Right ventricle myocardium inferior (tissue), 1 donor: ENCODE measurements around the gene CEP55. TPM values are rescaled to one million over a fixed set of nuclear protein-coding genes. Genes with fewer than 3 reads are reported as not detected.

ENCODE experiments used
- ATAC-seq: fragments of 200-7000 bp; cut with Tn5 transposase; one replicate; pipeline ENCODE4 v1.9.1; 2020; ENCODE audit warnings: mild to moderate bottlenecking, moderate library complexity
- DNase-seq: peaks from one replicate; pipeline ENCODE4 v3.0.0; 2021; ENCODE audit errors: missing footprints
- intact Hi-C: fragments of 100-400 bp; cut with DNase I; formaldehyde crosslinking; loops from one replicate; pipeline ENCODE4 v1.11.0; 2022
- long read RNA-seq: library from polyadenylated mRNA; unstranded; transcript quantifications from one replicate; pipeline ENCODE4 v2.0.0, GENCODE V29; 2021
- total RNA-seq: library from RNA; stranded (reverse); fragmentation: NEBNext Ultra II Directional; extraction: Animal tissue kit (Norgen Biotek cat#: 25700); gene quantifications from one replicate; pipeline ENCODE4 v1.2.1, GENCODE V29; 2021
- donor health status: DM: no; HTN: yes; CAD: no; lungs with severe emphysema.

CEP55 gene
- 1.4 TPM for total RNA-seq
- long read RNA-seq = 0 reads

DNA sequence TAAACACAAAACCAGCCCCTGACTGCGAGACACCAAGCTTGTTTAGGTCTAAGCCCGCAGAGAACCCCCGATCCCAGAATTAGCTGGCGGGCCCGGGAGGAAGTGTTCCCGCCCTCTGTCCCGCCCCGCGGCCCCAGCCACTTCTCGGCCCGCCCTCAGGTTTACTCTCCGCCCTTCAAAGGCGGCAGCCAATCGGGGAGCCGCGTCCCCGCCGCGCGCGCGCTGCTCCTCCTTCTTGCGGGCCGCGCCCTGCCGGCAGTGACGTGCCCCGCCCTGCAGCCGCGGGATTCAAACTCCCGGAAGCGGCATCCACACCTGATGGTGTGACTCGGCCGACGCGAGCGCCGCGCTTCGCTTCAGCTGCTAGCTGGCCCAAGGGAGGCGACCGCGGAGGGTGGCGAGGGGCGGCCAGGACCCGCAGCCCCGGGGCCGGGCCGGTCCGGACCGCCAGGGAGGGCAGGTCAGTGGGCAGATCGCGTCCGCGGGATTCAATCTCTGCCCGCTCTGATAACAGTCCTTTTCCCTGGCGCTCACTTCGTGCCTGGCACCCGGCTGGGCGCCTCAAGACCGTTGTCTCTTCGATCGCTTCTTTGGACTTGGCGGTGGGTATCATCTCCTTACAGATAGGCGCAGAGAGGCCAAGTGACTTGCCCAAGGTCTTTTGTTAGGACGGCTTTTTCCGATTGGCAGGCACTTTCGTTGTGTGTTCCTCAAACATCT, at the start of gene CEP55:
TSS of gene CEP55 (plus strand) at position 291 of the 720 bp plus-strand sequence. CDS start 3,440 bp downstream, outside the sequence.
- DNase-seq = peak; percentile 97
- intact Hi-C loops = no loop called here
- ATAC-seq = peak; percentile 100

DNA sequence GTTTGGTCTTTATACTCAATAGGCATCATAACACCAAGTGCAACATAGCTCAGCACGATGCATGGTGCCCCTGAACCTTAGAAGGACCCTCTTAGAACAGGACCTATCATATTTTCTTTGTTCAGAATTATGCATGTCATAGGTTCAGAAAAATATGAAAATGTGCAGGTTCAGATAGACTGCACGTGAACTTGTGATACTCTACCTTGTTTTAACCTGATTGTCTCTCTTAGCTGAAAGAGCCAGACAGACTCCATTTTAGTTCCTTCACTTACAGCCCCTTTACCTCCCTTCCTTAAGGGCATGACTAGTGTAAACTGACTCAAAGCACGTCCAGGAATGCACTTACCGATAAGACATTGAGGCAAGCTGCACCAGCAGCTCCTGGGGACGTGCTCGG, 49.4 kb upstream of the CEP55 start:
- intact Hi-C loops = no loop called here
- DNase-seq (no peak), ATAC-seq (no peak)

DNA sequence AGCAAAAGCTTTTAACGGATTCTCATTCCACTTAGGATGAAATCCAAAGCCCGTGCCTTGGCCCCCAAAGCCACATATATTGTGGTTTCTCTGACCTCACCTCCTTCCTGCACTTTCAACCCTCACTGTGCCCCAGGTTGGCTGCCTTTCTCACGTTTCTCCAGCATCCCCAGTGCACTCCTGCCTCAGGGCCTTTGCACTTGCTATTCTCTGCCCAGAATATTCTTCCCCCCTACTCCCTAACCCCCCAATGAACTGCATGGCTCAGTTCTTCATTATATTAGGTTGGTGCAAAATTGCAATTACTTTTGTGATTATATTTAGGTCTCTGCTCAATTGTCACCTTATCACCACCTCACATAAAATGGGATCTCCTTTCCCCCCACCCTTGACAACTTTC, 48.4 kb upstream of the CEP55 start:
- intact Hi-C loops = no loop called here
- ATAC-seq (no peak), DNase-seq (no peak)

DNA sequence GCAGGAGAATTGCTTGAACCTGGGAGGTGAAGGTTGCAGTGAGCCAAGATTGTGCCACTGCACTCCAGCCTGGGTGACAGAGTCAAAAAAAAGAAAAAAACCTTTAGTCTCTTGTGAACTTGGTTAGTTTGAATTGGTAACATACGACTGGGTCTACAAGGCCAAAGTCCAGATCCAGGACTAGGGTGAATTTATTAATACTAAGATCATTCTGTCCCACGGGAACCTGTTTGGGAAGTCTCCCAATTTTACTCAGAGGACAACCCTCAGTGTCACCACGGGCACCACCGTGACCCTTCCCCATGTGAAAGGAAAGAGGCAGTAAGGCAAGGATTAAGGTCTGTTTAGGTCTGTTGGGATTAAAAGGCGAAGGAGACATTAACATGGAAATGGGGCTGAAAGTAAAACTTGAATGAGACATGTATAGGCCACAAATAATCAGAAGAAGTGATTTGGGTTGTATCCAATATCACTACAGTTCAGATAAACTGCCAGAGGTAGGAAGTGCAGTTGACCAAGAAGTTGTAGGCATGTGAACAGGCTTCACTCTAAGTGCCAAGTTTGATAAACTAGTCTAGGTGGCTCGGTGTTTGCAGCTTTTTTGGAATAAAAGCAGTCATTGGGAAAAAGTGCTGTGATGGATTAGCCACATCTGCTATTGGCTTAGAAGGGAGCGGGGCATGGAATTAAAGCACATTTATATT, 45.0 kb upstream of the CEP55 start:
- no peak for DNase-seq
- intact Hi-C loops = no loop called here
- ATAC-seq = no peak

DNA sequence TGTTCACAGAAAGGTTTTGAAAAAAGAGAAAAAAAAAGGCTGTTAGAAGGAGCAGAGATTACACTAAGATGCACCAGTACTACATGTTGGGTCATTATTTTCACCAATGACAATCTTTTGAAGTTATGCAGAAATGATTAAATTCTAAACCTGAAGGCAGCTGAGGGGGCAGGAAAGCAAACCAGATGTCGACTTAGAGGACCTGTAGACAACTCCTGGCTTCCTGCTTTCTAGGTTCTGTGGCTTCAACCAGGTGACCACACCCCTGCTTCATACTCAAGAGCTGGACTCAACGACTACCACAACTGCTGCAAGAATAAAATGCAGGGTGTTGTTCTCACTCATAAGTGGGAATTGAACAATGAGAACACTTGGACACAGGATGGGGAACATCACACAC, 44.3 kb upstream of the CEP55 start:
- ATAC-seq (no peak), DNase-seq (no peak)
- intact Hi-C loops = no loop called here

DNA sequence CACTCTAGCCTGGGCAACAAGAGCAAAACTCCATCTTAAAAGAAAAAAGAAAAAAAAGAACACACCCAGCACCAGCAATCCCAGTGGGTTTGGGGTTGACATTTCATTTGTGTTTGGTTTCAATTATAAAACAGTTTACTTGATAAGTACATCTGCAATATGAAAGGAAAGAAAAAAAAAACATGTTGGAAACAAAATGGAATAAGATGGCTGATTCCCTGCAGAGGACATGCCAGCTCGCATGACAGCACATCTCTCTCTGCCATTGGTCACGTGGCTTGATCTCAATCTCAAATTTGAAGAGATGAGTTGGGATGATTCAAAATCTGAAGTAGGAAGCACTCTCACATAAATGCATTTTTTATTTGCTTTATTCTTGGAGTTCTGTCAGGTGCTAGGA, 42.3 kb upstream of the CEP55 start:
- DNase-seq (no peak), ATAC-seq (no peak)
- intact Hi-C loops = no loop called here

DNA sequence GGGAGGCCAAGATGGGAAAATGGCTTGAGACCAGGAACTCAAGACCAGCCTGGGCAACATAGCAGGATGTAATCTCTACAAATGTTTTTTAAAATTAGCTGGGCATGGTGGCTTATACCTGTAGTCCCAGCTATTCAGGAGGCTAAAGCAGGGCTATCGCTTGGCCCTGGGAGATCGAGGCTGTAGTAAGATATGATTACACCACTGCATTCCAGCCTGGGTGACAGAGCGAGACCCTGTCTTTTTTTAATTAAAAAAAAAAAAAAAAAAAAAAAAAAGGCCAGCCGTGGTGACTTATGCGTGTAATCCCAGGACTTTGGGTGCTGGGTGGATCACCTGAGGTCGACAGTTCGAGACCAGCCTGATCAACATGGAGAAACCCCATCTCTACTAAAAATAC, 41.7 kb upstream of the CEP55 start:
- DNase-seq (no peak), ATAC-seq (no peak)
- intact Hi-C loops = no loop called here

DNA sequence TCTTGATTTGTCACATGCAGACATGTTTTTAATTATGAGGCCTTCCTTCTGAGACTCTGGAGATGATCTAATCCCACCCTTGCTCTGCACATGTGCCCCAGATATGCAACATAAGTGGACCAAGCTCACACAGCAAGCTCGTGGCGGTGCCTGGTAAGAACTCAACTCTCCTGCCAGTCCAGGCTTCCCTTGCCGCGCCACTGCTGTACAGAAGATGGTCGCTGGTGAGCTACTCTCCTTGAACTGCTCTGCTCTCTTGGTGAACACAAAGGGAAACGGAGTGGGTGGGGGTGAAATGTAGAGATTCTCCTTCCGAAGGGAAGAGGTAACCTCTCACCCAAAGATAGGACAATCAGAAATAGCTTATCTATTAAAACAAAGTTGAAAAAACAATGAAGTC, 39.9 kb upstream of the CEP55 start:
- DNase-seq (no peak), ATAC-seq (no peak)
- intact Hi-C loops = no loop called here

DNA sequence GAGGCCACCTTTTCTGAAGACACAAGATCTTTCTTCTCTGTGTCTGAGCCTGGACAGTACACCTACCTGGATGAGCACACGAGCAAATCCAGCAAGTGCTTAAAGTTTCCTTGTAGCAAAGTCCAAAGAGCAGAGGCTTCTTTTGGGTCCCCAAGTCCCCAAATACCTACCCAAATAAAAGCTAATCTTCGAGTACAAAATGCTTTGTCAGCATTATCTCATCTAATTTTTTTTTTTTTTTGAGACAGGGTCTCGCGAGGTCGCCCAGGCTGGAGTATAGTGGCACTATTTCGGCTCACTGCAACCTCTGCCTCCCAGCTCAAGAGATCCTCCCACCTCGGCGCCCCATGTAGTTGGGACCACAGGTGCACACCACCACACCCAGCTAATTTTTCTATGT, 38.9 kb upstream of the CEP55 start:
- intact Hi-C loops = no loop called here
- DNase-seq (no peak), ATAC-seq (no peak)

DNA sequence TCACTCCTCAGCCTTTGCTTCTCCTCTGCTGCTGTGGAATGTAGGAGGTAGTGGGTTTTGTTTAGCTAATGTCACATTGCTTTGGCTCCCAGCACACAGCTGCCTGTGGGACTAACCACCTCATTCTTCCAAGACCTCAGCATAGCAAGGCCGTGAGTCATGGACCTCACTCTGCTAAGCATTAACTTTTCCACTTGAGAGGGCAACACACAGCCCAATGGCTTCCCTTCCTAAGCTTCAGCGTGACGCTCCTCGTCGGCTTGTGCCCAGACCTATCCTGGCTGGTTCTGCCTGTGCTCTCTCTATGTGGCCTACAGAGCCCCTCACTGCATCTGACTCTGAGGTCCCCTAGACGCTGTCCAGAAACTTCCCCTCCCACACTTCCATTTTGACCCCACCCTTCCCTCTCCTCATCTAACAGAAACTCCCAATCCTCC, 37.6 kb upstream of the CEP55 start:
- ATAC-seq (peak; percentile 84), DNase-seq (peak; percentile 72)
- intact Hi-C loops = no loop called here

DNA sequence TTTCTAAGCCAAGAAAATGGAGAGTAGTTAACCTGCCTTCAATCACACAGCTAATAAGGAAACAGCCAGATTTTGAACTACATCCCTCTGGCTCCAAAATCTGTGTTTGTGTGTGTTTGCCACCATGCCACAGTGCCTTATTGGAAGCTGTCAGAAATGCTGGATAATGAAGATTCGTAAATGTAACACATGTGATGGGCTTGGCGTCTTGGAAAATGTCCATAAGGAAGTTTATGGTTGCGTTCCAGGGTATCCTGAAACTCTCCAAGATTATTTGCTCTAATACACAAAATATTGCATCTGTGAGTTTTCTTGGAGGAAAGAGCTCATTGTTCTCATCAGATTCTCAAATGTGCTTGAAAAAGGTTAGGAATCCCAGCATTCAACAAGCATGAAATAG, 36.9 kb upstream of the CEP55 start:
- intact Hi-C loops = no loop called here
- DNase-seq = no peak
- ATAC-seq = no peak

DNA sequence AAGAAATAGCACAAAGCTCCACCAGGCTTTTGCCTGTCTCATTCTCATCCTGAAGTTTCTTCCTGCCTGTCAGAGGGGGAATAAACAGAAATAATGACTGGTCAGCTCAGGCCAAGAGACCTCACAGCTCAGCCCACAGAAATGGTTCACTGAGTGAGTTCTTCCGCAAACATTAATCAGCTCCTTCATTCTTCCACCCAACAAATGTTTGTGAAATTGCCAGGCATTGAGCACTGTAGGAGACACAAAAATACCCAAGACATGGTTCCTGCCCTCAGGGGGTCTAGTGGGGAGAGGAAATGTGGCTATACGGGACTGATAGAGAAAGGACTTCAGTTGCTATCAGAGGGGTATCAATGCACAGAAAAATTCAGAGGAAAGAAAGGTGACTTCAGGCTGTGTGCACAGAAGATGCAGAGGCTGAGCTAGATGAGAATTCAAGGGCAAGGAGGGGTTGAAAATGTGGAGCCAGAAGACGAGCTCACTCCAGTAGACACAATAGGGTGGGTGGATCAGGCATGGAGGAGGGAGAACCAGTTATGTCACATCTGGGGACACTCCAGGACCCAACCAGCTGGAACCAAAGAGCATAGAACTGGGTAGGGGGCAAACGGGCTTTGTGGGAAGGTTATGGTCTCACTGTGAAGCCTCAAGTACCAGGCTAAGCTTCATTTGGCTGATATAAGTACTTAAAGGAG, 35.2 kb upstream of the CEP55 start:
- intact Hi-C loops = no loop called here
- no peak for DNase-seq
- no peak for ATAC-seq

DNA sequence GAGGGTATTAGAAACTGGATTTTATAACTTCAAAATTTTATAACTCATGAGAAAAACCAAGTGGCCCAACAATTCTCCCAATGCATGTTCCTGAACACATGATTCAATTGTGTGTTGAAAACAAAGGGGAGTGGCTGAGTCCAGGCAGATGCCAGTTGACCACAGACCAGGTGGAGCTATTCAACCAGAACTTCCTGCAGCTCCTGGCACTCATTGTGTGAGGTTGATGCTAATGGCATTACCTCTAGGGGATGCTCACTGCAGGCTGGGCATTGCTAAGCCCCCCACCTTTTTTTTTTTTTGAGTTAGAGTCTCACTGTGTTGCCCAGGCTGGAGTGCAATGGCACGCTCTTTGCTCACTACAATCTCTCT, 34.6 kb upstream of the CEP55 start:
- no peak for ATAC-seq
- DNase-seq = no peak
- intact Hi-C loops = no loop called here

DNA sequence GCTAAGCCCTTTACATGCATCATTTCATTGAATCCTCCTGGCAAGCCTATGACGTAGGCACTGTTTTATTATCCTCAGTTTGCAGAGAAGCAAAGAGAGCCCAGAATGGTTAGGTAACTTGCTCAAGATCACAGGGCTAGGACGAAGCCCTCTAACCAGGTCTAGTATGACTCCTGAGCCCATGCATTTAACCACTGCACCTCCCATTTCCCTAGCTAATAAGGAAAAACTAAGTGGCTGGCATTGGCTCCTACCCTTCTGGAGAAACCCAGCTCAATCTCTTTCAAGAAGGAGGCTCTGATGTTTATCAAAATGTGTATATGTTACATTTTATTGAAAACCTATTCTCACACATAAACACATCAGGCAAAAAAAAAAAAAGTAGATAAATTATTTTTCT, 34.0 kb upstream of the CEP55 start:
- ATAC-seq = no peak
- DNase-seq = no peak
- intact Hi-C loops = no loop called here

DNA sequence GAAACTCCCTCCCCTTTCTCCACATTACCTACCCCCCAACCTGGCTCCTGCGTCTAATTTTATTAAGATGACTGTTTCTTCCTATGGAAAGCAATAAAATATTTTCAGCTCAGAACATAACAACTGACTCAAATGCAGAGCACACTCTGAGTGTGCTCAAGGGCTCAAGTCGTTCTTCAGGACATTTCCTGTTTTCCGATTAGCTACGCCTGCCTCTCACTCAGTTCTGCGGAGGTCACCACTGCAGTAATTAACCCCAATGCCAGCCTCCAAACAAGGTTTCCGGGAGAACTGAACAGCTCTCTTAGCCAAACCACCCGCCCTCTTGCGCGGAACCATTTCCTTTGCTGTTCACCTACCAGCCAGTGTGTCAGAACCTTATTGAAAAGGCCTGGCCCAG, 33.5 kb upstream of the CEP55 start:
- ATAC-seq (no peak), DNase-seq (no peak)
- intact Hi-C loops = no loop called here

DNA sequence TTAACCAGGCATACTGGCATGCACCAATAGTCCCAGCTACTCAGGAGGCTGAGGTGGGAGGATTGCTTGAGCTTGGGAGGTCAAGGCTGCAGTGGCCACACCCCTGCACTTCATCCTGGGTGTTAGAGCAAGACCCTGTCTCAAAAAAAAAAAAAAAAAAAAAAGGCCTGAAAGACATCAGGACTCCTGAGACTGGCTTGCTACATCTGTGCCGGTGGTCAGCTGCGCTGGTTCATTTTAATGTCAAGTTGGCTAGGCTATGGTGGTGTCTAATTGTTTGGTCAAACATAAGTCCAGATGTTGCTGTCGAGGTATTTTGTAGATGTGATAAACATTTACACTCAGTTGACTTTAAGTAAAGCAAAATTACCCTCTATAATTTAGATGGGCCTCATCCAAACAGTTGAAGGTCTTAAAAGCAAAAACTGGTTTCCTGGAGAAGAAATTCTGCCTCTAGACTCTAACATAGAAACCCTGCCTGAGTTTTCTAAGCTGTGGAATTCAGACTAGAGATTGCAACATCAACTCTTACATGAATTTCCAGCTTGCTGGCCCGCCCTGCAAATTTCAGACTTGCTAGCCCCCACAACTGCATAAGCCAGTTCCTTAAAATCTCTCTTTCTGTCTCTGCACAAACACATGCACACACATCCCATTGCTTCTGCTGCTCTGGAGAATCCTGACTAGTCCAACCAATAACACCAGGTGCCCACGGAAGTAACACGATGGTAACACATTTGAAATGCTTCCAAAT, 32.5 kb upstream of the CEP55 start:
- DNase-seq = no peak
- intact Hi-C loops = loop anchor here (2.0 kb wide), 1 partner anchor 25 kb away; no protein-coding TSS in a partner anchor

DNA sequence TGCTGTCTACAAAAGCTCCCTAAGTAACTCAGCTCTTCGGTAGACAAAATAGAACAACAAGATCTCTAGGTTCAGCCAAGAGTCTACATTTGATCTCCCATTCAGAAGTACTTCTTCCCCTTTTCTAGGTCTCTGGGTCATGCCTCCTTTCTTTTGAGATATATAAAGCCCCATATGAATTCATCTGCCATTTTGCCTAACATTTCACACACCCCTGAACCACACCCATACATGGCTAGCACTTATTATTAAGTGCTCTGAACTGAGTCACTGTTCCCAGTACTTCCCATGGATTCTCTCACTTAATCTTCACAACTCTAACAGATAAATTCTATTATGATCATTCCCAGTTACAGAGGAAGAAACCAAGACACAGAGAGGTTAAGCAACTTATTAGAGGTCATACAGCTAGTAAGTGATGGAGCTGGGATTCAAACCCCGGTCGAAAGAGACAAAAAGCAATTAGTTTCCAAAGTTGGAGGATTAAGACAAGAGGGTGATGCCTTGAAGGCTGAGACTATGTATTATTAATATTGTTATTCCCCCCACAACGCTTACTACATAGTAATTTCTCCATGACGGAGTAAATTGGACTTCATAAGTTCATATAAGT, 31.5 kb upstream of the CEP55 start:
- intact Hi-C loops = loop anchor here (2.0 kb wide), 1 partner anchor 26 kb away; no protein-coding TSS in a partner anchor
- DNase-seq (no peak), ATAC-seq (no peak)

More for the DNA sequence above, 32.5 kb upstream of the CEP55 start:
- ATAC-seq = peak; percentile 32

DNA sequence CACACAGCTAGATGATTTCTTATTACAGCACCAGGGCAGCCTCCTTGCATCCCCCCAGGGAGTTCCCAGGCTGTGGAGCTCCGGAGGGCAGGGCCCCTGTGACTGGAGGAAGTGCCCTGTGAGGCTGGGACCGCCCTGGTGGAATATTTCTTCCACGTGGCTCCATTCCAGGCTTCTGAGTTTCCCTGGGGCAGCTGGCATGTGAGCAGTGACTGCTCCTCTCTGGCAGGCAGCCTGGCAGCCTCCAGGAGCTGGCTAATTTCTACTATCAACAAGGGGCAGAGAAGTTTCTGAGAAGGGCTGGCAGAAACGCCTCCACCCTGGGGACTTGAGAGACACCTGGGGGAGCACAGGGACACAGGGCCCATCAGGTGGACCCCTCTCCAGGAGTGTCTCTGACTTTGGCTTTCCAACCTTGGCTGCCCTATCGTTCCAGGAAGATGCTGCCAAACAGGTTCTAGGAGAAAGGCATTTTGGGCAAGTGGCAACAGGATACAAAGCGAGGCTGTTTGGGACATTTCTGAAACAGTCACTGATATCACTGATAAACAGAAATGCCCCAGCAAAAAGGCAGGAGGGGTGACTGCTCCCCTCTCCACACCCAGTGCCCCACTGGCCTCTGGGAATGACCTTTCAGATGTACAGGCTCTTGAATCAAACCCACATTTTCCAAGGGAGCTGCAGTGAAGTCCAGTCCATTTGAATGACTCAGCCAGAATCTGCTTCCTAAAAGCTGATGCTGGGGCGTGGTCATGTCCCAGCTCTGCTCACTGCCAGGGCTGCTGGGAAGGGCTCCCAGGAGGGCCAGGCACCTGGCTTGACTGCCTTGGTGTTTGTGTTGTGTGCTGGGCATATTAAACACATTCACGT, 30.4 kb upstream of the CEP55 start:
- ATAC-seq = peak; percentile 76
- intact Hi-C loops = loop anchor here (2.0 kb wide), 1 partner anchor 27 kb away; no protein-coding TSS in a partner anchor
- DNase-seq = peak; percentile 77
